Stimulated activated naive CD8-positive, alpha-beta T cell treated with anti-CD3 and anti-CD28 coated beads, Interleukin-15, Interleukin-2, amounts not matched to agents 100 U/mL and 50 U/mL, for 24 hours (primary cell): ENCODE results near the gene DIDO1.

Source experiments
- ATAC-seq: fragments of 150-1000 bp; cut with Tn5 transposase; one replicate; pipeline ENCODE4 v1.10.0; 2021
- DNase-seq: peaks from one replicate; pipeline ENCODE4 v3.0.0; 2021

The DIDO1 gene

GRCh38 chr20:62910217-62910766 lies 16.0 kb downstream of the DIDO1 start:
- DNase-seq (no peak), ATAC-seq (no peak)

GRCh38 chr20:62908971-62909791 lies 17.1 kb downstream of the DIDO1 start:
- no peak for DNase-seq
- ATAC-seq: no peak

GRCh38 chr20:62907384-62908317 lies 18.7 kb downstream of the DIDO1 start:
- DNase-seq (peak; percentile 53), ATAC-seq (peak; percentile 53)

- DNase-seq: no peak
- ATAC-seq: no peak
Observed at GRCh38 chr20:62906647-62907375, 19.5 kb downstream of the DIDO1 start.

GRCh38 chr20:62906209-62906608 lies 20.1 kb downstream of the DIDO1 start:
- no peak for ATAC-seq
- DNase-seq: no peak

- ATAC-seq: no peak
- DNase-seq: no peak
Observed at GRCh38 chr20:62905536-62906117, 20.7 kb downstream of the DIDO1 start.

- DNase-seq (peak; percentile 35), ATAC-seq (peak; percentile 68)
Observed at GRCh38 chr20:62902926-62903615, 23.2 kb downstream of the DIDO1 start.

- no peak for DNase-seq
- ATAC-seq: no peak
Observed at GRCh38 chr20:62901891-62902290, 24.4 kb downstream of the DIDO1 start.

GRCh38 chr20:62900692-62901584 lies 25.4 kb downstream of the DIDO1 start:
- ATAC-seq (no peak), DNase-seq (no peak)

- peak; percentile 79 for DNase-seq
- peak; percentile 89 for ATAC-seq
Observed at GRCh38 chr20:62900052-62900691, 26.1 kb downstream of the DIDO1 start.

GRCh38 chr20:62899633-62900051 lies 26.7 kb downstream of the DIDO1 start:
- ATAC-seq: no peak
- no peak for DNase-seq

- DNase-seq: no peak
- no peak for ATAC-seq
Observed at GRCh38 chr20:62898970-62899632, 27.2 kb downstream of the DIDO1 start.

- ATAC-seq (no peak), DNase-seq (no peak)
Observed at GRCh38 chr20:62898093-62898964, 28.0 kb downstream of the DIDO1 start.

- no peak for ATAC-seq
- no peak for DNase-seq
Observed at GRCh38 chr20:62897666-62898065, 28.6 kb downstream of the DIDO1 start.

GRCh38 chr20:62896526-62896925 lies 29.8 kb downstream of the DIDO1 start:
- DNase-seq: no peak
- ATAC-seq: no peak

- ATAC-seq: no peak
- DNase-seq: no peak
Observed at GRCh38 chr20:62895539-62895938, 30.8 kb downstream of the DIDO1 start.

GRCh38 chr20:62894261-62894660 lies 32.0 kb downstream of the DIDO1 start:
- no peak for ATAC-seq
- no peak for DNase-seq

GRCh38 chr20:62893700-62894099 lies 32.6 kb downstream of the DIDO1 start:
- ATAC-seq: no peak
- no peak for DNase-seq
